Fibroblast of lung (primary cell): Measurements from ENCODE around the gene ZBTB39. TPM values are rescaled to one million over a fixed set of nuclear protein-coding genes. Genes with fewer than 3 reads are reported as not detected.

ENCODE experiments used
- DNase-seq, 2 donors: peaks; one replicate each; pipeline versions ENCODE4 v3.0.0 to v3.0.0-alpha.2; 2010; ENCODE audit warnings: low read depth in 2 of 2
- H2AFZ ChIP-seq: 2 replicates; pipeline ENCODE4 v1.5.1; 2012; ENCODE audit warnings: low read length, control low read depth, inconsistent platforms
- H3K27ac ChIP-seq: 2 replicates; pipeline ENCODE4 v1.5.1; 2011; ENCODE audit warnings: low read length, control low read depth; ENCODE audit not compliant: insufficient read depth
- H3K27me3 ChIP-seq: 2 replicates; pipeline ENCODE4 v1.5.1; 2011; ENCODE audit warnings: mild to moderate bottlenecking, low read length; ENCODE audit not compliant: control insufficient read depth, insufficient read depth
- H3K36me3 ChIP-seq: 2 replicates; pipeline ENCODE4 v1.5.1; 2011; ENCODE audit warnings: low read length; ENCODE audit not compliant: control insufficient read depth, insufficient read depth
- H3K4me1 ChIP-seq: 2 replicates; pipeline ENCODE4 v1.5.1; 2011; ENCODE audit warnings: low read length; ENCODE audit not compliant: control insufficient read depth, insufficient read depth; ENCODE audit errors: extremely low read depth
- H3K4me2 ChIP-seq: 2 replicates; pipeline ENCODE4 v1.5.1; 2011; ENCODE audit warnings: low read length, control low read depth; ENCODE audit not compliant: insufficient read depth; ENCODE audit errors: extremely low read depth
- H3K4me3 ChIP-seq, 4 experiments: fragments of 200-600 bp in 1 of 4; sonication (generic) in 1 of 4; replicated peaks in 1 of 4; 2 replicates each; pipeline ENCODE4 v1.5.1; 2011 to 2016; ENCODE audit warnings: low read length in 4 of 4, low read depth in 3 of 4, mild to moderate bottlenecking in 3 of 4, control low read depth in 2 of 4, inconsistent platforms in 1 of 4, mixed read lengths in 1 of 4; ENCODE audit not compliant: insufficient read depth in 1 of 4; ENCODE audit errors: control extremely low read depth in 1 of 4
- H3K79me2 ChIP-seq: 2 replicates; pipeline ENCODE4 v1.5.1; 2012; ENCODE audit warnings: mild to moderate bottlenecking, low read length, inconsistent platforms; ENCODE audit not compliant: control insufficient read depth, insufficient read depth
- H3K9ac ChIP-seq: 2 replicates; pipeline ENCODE4 v1.5.1; 2011; ENCODE audit warnings: mild to moderate bottlenecking, low read length, control low read depth; ENCODE audit not compliant: insufficient read depth
- H3K9me3 ChIP-seq: 2 replicates; pipeline ENCODE4 v1.5.1; 2012; ENCODE audit warnings: low read depth, low read length; ENCODE audit not compliant: control insufficient read depth, insufficient read depth
- H4K20me1 ChIP-seq: 2 replicates; pipeline ENCODE4 v1.5.1; 2011; ENCODE audit warnings: low read length; ENCODE audit not compliant: control insufficient read depth, insufficient read depth; ENCODE audit errors: extremely low read depth
- EZH2 ChIP-seq: IDR thresholded peaks from 2 replicates; pipeline ENCODE4 v1.5.1; 2012; ENCODE audit warnings: low read length, control low read depth, mild to moderate bottlenecking; ENCODE audit errors: missing control alignments
- polyA plus RNA-seq, 2 donors: library from polyadenylated mRNA; depleted of rRNA in 1 of 2; stranded (reverse) in 1 of 2; unstranded in 1 of 2; fragments of >200 nt; gene quantifications; 2 replicates each; pipeline ENCODE4 v1.2.1, GENCODE V29; 2011 to 2012; ENCODE audit warnings: missing spikeins in 1 of 2
- total RNA-seq: library from RNA; depleted of rRNA; stranded (reverse); fragments of >200 nt; gene quantifications from 2 replicates; pipeline ENCODE4 v1.2.1, GENCODE V29; 2014
- TF ChIP-seq, protein P1 (sequence below), 2 donors: IDR thresholded peaks in 1 of 2; conservative IDR thresholded peaks in 1 of 2; 1 replicate in 1 of 2; 2 replicates in 1 of 2; pipeline ENCODE4 v1.5.1; 2011 to 2012; ENCODE audit warnings: low read length in 2 of 2, control low read depth in 1 of 2, inconsistent platforms in 1 of 2, low read depth in 1 of 2, mild to moderate bottlenecking in 1 of 2

ZBTB39 gene
- total and polyA plus RNA-seq, 2 donors (not counting 1 experiment from before 2014, with no cell fraction given): 3.2 to 3.8 TPM

DNA sequence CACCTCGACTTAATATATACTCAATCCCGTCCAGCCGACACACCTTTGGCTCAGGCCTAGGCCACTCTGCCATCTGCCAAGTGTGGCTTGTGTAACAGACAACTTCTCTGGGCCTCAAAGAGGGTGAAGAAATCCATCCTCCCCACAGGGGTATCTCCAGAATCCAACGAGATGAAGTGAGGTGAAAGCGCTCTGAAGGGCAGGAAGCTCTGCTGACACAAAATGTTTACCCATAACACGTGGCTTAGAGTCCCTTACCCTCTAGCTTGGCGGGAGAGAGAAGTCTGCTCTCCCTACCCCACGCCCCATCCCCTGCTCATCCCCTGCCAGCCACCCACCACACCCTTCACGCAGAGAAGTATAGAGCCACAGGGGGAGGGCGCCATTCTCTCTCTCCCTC lies 13.0 kb downstream of the ZBTB39 start:
- Histone ChIP-seq H3K4me1 (no peaks in the 10 kb centered on the region), H3K79me2 (no peaks in the 10 kb centered on the region), H3K27me3 (no peaks in the 10 kb centered on the region), H3K4me2 (no peak overlapping the region), H2AFZ (no peak overlapping the region), H3K9me3 (no peaks in the 10 kb centered on the region), H3K27ac (no peak overlapping the region), H3K36me3 (no peaks in the 10 kb centered on the region), H4K20me1 (no peaks in the 10 kb centered on the region), H3K9ac (no peak overlapping the region), H3K4me3 (no peak overlapping the region)
- TF ChIP-seq, protein P1, sequence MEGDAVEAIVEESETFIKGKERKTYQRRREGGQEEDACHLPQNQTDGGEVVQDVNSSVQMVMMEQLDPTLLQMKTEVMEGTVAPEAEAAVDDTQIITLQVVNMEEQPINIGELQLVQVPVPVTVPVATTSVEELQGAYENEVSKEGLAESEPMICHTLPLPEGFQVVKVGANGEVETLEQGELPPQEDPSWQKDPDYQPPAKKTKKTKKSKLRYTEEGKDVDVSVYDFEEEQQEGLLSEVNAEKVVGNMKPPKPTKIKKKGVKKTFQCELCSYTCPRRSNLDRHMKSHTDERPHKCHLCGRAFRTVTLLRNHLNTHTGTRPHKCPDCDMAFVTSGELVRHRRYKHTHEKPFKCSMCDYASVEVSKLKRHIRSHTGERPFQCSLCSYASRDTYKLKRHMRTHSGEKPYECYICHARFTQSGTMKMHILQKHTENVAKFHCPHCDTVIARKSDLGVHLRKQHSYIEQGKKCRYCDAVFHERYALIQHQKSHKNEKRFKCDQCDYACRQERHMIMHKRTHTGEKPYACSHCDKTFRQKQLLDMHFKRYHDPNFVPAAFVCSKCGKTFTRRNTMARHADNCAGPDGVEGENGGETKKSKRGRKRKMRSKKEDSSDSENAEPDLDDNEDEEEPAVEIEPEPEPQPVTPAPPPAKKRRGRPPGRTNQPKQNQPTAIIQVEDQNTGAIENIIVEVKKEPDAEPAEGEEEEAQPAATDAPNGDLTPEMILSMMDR (conservative IDR thresholded peaks at IDR 0.05 in 1 of 2, IDR thresholded peaks at IDR 0.05 in 1 of 2; ENCODE audit: low read depth in 1 of 2, low read length in 2 of 2): no peak
- no peak for TF ChIP-seq EZH2
- DNase-seq: no peak

GRCh38 chr12:56991319-56992246 lies 14.8 kb downstream of the ZBTB39 start:
- Histone ChIP-seq H4K20me1 (no peaks in the 10 kb centered on the region), H3K4me1 (no peaks in the 10 kb centered on the region), H3K9me3 (no peaks in the 10 kb centered on the region), H3K4me3 (no peak overlapping the region), H3K36me3 (no peaks in the 10 kb centered on the region), H3K27ac (no peak overlapping the region), H3K4me2 (no peak overlapping the region), H3K79me2 (no peaks in the 10 kb centered on the region), H2AFZ (no peak overlapping the region), H3K9ac (no peak overlapping the region), H3K27me3 (no peaks in the 10 kb centered on the region)
- DNase-seq: peak in 1 of 2 donors; percentile 25
- TF ChIP-seq, protein P1 (conservative IDR thresholded peaks at IDR 0.05 in 1 of 2, IDR thresholded peaks at IDR 0.05 in 1 of 2; ENCODE audit: low read depth in 1 of 2, low read length in 2 of 2): no peak
- no peak for TF ChIP-seq EZH2

DNA sequence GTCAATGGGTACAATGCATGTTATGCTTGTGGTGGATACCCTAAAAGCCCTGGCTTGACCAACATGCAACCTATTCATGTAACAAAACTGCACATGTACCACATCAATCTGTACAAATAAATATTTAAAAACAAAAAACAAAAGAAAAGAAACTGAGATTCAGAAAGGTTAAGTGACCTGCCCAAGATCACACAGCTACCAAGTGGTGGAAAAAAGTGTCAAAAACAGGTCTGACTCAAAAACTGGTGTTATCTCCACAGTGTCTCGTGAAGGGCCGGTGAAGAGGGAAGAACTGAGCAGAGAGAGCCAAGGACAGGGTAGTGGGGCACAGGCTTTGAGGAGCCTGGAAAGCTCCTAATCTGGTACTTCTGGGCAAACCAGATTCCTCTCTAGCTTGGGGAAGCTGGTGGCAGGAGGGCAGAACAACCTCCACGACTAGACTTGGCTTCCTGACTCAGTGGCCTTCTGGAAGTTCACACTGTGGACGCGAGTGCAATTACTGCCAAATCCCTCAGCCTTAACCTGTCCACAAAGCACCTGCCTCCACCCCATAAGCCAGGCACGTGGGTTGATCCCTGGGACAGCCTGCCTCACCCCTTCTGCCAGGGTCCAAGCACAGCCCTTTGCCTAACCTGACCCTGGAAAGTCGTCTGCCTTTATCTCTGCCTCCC lies 15.6 kb downstream of the ZBTB39 start:
- TF ChIP-seq, protein P1 (conservative IDR thresholded peaks at IDR 0.05 in 1 of 2, IDR thresholded peaks at IDR 0.05 in 1 of 2; ENCODE audit: low read depth in 1 of 2, low read length in 2 of 2): no peak
- TF ChIP-seq EZH2: no peak
- Histone ChIP-seq H3K9me3 (no peaks in the 10 kb centered on the region), H3K36me3 (no peaks in the 10 kb centered on the region), H4K20me1 (no peaks in the 10 kb centered on the region), H3K4me2 (no peak overlapping the region), H3K4me1 (no peaks in the 10 kb centered on the region), H3K27ac (no peak overlapping the region), H3K79me2 (no peaks in the 10 kb centered on the region), H3K9ac (no peak overlapping the region), H3K4me3 (no peak overlapping the region), H3K27me3 (no peaks in the 10 kb centered on the region), H2AFZ (no peak overlapping the region)
- no peak for DNase-seq
